Colonic mucosa (tissue), 4 donors: ENCODE measurements around the gene CYBRD1. TPM values are rescaled to one million over a fixed set of nuclear protein-coding genes. Genes with fewer than 3 reads are reported as not detected.
"Not testable (repeated sequence)": the region's sequence is repeated elsewhere in the genome, so short reads cannot be mapped to it uniquely, and the experiment has no call there.

Source experiments
- DNase-seq: peaks from one replicate; pipeline ENCODE4 v3.0.0-alpha.2; 2020
- H3K27ac ChIP-seq: fragments of 200-600 bp; one replicate; pipeline ENCODE4 v1.8.0; 2021
- H3K27me3 ChIP-seq: fragments of 200-600 bp; one replicate; pipeline ENCODE4 v1.8.0; 2021
- H3K36me3 ChIP-seq: fragments of 200-600 bp; one replicate; pipeline ENCODE4 v1.8.0; 2021
- H3K4me1 ChIP-seq: fragments of 200-600 bp; one replicate; pipeline ENCODE4 v1.8.0; 2021; ENCODE audit warnings: mild to moderate bottlenecking
- H3K4me3 ChIP-seq: fragments of 200-600 bp; one replicate; pipeline ENCODE4 v1.8.0; 2021
- H3K9ac ChIP-seq, 2 donors: one replicate each; pipeline ENCODE4 v1.7.0; 2013; ENCODE audit warnings: control low read depth in 2 of 2, low read depth in 2 of 2, low read length in 2 of 2
- H3K9me3 ChIP-seq: fragments of 200-600 bp; one replicate; pipeline ENCODE4 v1.8.0; 2021
- intact Hi-C: fragments of 100-400 bp; cut with DNase I; formaldehyde crosslinking; loops from one replicate; pipeline ENCODE4 v1.14.1; 2022
- total RNA-seq, 2 donors: library from RNA; stranded (reverse); fragmentation: NEBNext Ultra II Directional in 1 of 2; extraction: Animal tissue kit (Norgen Biotek cat#: 25700) in 1 of 2; gene quantifications; one replicate each; pipeline ENCODE4 v1.2.1, GENCODE V29; 2021
- TF ChIP-seq, protein P1 (sequence below): fragments of 200-600 bp; IDR thresholded peaks from one replicate; pipeline ENCODE4 v1.8.0; 2022; ENCODE audit warnings: antibody characterized with exemption, mild to moderate bottlenecking
- donor health status: healthy.
- donor health status: DM: no; HTN: no; CAD: no.
- donor health status: DM: no; HTN: no; CAD: no.

CYBRD1 gene
- total RNA-seq, 2 donors from 2014 or later: 12.4 to 35.6 TPM

DNA sequence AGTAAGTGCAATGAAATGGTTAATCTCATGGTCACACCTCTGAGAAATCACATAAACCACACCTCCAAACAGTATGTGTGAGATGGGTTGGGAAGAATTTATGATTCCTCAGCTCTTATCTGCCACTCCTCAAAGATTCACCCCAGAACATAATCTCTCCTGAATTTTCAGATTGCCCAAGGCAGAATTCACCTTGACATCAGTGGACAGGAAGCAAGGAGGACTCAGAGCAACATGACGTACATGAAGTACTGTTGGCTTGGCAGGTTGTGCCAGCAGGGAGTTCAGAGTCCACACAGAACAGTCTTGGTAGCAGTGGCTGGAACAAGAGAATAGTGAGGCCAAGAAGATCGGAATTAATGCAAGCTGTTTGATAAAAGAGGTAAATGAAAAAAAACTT, 31.7 kb upstream of the CYBRD1 start:
- no peaks in the 10 kb centered on the region for H3K36me3 ChIP-seq
- intact Hi-C loops: no loop called here
- no peaks in the 10 kb centered on the region for H3K9me3 ChIP-seq
- no peak overlapping the region for H3K9ac ChIP-seq
- TF ChIP-seq, protein P1, sequence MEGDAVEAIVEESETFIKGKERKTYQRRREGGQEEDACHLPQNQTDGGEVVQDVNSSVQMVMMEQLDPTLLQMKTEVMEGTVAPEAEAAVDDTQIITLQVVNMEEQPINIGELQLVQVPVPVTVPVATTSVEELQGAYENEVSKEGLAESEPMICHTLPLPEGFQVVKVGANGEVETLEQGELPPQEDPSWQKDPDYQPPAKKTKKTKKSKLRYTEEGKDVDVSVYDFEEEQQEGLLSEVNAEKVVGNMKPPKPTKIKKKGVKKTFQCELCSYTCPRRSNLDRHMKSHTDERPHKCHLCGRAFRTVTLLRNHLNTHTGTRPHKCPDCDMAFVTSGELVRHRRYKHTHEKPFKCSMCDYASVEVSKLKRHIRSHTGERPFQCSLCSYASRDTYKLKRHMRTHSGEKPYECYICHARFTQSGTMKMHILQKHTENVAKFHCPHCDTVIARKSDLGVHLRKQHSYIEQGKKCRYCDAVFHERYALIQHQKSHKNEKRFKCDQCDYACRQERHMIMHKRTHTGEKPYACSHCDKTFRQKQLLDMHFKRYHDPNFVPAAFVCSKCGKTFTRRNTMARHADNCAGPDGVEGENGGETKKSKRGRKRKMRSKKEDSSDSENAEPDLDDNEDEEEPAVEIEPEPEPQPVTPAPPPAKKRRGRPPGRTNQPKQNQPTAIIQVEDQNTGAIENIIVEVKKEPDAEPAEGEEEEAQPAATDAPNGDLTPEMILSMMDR: no peak
- no peaks in the 10 kb centered on the region for H3K4me1 ChIP-seq
- no peak overlapping the region for H3K4me3 ChIP-seq
- no peak overlapping the region for H3K27ac ChIP-seq
- no peaks in the 10 kb centered on the region for H3K27me3 ChIP-seq
- DNase-seq: peak; percentile 55

DNA sequence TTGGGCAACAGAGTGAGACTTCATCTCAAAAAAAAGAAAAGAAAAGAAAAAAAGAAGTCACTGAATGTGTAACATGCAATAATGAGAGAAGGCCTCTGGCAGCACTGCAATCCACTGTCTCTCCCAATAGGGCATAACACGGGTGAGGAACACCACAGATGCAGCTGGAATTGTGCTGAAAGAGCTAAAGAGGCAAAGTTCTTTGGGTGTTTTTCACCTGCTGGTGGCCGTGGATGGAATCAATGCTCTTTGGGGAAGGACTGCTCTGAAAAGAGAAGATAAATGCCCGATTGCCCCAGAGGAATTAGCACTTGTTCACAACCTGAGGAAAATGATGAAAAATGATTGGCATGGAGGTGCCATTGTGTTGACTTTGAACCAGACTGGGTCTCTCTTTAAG, 31.0 kb upstream of the CYBRD1 start:
- Histone ChIP-seq H3K9ac (no peak overlapping the region), H3K4me1 (no peaks in the 10 kb centered on the region), H3K4me3 (no peak overlapping the region), H3K27ac (no peak overlapping the region), H3K36me3 (no peaks in the 10 kb centered on the region), H3K9me3 (no peaks in the 10 kb centered on the region), H3K27me3 (no peaks in the 10 kb centered on the region)
- intact Hi-C loops: no loop called here
- DNase-seq: no peak
- TF ChIP-seq, protein P1: no peak

DNA sequence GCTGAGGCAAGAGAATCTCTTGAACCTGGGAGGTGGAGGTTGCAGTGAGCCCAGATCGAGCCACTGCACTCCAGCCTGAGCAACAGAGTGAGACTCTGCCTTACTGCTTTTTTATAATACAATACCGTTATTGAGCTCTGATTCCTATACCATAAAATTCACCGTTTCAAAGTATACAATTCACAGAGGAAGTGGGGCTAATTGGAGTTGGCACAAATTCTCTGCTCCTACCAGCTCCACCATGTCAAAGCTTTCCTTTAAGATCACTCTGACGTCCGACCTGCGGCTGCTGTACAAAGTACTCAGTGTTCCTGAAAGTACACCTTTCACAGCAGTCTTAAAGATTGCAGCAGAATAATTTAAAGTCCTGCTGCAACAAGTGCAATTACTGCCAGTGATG, 29.6 kb upstream of the CYBRD1 start:
- peak; percentile 53 for DNase-seq
- Histone ChIP-seq H3K27me3 (no peaks in the 10 kb centered on the region), H3K9me3 (no peaks in the 10 kb centered on the region), H3K4me3 (no peak overlapping the region), H3K4me1 (no peaks in the 10 kb centered on the region), H3K36me3 (no peaks in the 10 kb centered on the region), H3K27ac (no peak overlapping the region), H3K9ac (no peak overlapping the region)
- intact Hi-C loops: no loop called here
- TF ChIP-seq, protein P1: no peak

DNA sequence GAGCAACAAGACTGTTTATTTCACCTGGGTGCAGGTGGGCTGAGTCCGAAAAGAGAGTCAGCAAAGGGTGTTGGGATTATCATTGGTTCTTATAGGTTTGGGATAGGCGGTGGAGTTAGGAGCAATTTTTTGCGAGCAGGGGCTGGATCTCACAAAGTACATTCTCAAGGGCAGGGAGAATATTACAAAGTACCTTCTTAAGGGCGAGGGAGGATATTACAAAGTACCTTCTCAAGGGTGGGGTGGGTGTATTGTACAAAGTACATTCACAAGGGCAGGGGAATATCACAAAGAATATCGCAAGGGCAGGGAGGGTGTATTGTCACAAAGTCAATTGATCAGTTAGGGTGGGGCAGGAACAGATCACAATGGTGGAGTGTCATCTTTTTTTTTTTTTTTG, 24.6 kb upstream of the CYBRD1 start:
- H3K9ac ChIP-seq, H3K9me3 ChIP-seq, DNase-seq, intact Hi-C loops, H3K27me3 ChIP-seq, H3K4me3 ChIP-seq, H3K4me1 ChIP-seq, H3K27ac ChIP-seq, H3K36me3 ChIP-seq: not testable (repeated sequence)

DNA sequence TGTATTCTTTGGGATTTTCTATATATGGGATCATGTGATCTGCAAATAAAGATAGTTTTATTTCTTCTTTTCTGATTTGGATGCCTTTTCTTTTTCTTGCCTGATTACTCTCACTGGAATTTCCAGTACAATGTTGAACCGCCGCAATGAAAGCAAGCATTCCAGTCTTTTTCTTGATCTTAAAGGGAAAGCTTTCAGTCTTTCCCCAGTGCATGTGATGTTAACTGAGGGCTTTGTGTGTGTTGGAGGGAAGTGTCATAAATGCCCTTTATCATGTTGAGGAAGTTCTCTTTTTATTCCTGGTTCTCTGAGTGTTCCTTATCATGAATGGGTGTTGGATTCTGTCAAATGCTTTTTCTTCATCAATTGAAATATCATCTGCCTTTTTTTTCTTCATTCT, 16.9 kb upstream of the CYBRD1 start:
- TF ChIP-seq, protein P1: no peak
- Histone ChIP-seq H3K9ac (no peak overlapping the region), H3K27me3 (no peaks in the 10 kb centered on the region), H3K4me3 (no peak overlapping the region), H3K4me1 (no peaks in the 10 kb centered on the region), H3K27ac (no peak overlapping the region), H3K36me3 (no peaks in the 10 kb centered on the region), H3K9me3 (no peaks in the 10 kb centered on the region)
- intact Hi-C loops: no loop called here
- no peak for DNase-seq

DNA sequence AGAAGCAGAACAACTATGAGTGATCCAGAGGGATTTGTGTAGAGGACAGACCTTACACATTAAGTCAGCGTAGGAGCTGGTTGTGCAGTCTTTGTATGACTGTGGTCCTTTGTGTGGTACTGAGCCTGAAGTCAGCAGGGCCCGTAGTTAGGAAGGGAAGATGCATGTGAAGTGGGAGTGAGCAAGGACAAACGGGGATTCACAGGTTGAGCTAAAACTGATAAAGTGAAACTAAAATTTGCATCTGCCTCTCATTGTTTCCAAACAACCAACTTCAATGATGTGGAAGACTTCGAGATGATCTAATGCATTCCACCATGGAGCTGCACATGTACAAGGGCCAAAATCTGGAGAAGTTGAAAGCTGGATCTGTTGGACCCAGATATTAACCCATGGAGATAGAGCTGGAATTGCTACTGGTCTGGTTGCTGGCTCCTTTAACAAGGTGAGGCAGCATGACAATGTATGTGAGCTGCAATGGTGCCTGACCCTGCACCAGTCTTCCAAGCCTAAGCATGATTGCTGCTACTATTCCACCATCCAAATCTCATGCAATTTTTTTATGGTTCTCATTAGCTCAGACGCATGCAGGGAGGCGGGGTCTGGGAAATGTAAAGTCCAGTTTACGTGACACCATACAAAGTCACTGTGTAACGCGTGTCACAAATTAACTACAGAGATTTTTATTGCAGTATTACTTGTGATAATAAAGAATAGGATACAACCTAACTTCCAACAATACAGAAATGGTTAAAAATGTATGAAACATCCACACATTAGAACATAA, 12.1 kb upstream of the CYBRD1 start:
- Histone ChIP-seq H3K9ac (no peak overlapping the region), H3K4me3 (no peak overlapping the region), H3K36me3 (no peaks in the 10 kb centered on the region), H3K27me3 (no peaks in the 10 kb centered on the region), H3K27ac (no peak overlapping the region), H3K4me1 (no peaks in the 10 kb centered on the region), H3K9me3 (no peaks in the 10 kb centered on the region)
- intact Hi-C loops: no loop called here
- no peak for DNase-seq
- TF ChIP-seq, protein P1: no peak
